ENCODE measurements around the gene ZFP30.

DNA sequence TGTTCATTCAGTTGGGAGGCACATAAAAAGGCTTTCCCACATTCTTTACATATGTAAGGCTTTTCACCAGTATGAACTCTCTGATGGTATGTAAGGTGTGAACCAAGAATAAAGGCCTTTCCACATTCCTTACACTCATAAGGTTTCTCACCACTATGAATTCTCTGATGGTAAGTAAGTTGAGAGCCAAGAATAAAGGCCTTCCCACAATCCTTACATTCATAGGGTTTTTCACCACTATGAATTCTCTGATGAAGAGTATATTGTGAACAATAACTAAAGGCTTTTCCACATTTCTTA, 89.9 kb downstream of the ZFP30 start:
- TF ChIP-seq POLR2A (IDR thresholded peaks at IDR 0.05; ENCODE audit: low read depth, low read length) (no peak), POLR2AphosphoS5 (IDR thresholded peaks at IDR 0.05; ENCODE audit: low read depth, low read length) (no peak)

All from GM12891 (cell line).